ENCODE measurements around the gene MLYCD. TPM values are rescaled to one million over a fixed set of nuclear protein-coding genes. Genes with fewer than 3 reads are reported as not detected.
A peak's percentile ranks its signal among the peaks of the same experiment; 100 is the strongest.

Gene MLYCD
- total RNA-seq, 1 donor, result 2.6 TPM

- DNase-seq (ENCODE audit: low read depth), result no peak
- no peak overlapping the region for H3K4me3 ChIP-seq (ENCODE audit: low read depth, low read length)
- TF ChIP-seq CTCF (IDR thresholded peaks at IDR 0.05; ENCODE audit: insufficient read depth, low read depth, low read length), result no peak
Observed at GRCh38 chr16:83854420-83854819, 44.5 kb upstream of the MLYCD start.

- DNase-seq (ENCODE audit: low read depth), result no peak
- no peak for TF ChIP-seq CTCF (IDR thresholded peaks at IDR 0.05; ENCODE audit: insufficient read depth, low read depth, low read length)
- no peak overlapping the region for H3K4me3 ChIP-seq (ENCODE audit: low read depth, low read length)
Observed at GRCh38 chr16:83856792-83857191, 42.1 kb upstream of the MLYCD start.

GRCh38 chr16:83859265-83859664 is 39.6 kb upstream of the MLYCD start:
- TF ChIP-seq CTCF (IDR thresholded peaks at IDR 0.05; ENCODE audit: insufficient read depth, low read depth, low read length), result no peak
- no peak overlapping the region for H3K4me3 ChIP-seq (ENCODE audit: low read depth, low read length)
- no peak for DNase-seq (ENCODE audit: low read depth)

GRCh38 chr16:83862661-83863060 is 36.3 kb upstream of the MLYCD start:
- no peak for DNase-seq (ENCODE audit: low read depth)
- no peak overlapping the region for H3K4me3 ChIP-seq (ENCODE audit: low read depth, low read length)
- TF ChIP-seq CTCF (IDR thresholded peaks at IDR 0.05; ENCODE audit: insufficient read depth, low read depth, low read length), result no peak

- no peak for TF ChIP-seq CTCF (IDR thresholded peaks at IDR 0.05; ENCODE audit: insufficient read depth, low read depth, low read length)
- no peak overlapping the region for H3K4me3 ChIP-seq (ENCODE audit: low read depth, low read length)
- DNase-seq (ENCODE audit: low read depth), result no peak
Observed at GRCh38 chr16:83863682-83864081, 35.2 kb upstream of the MLYCD start.

- DNase-seq (ENCODE audit: low read depth), result no peak
- TF ChIP-seq CTCF (IDR thresholded peaks at IDR 0.05; ENCODE audit: insufficient read depth, low read depth, low read length), result no peak
- H3K4me3 ChIP-seq (ENCODE audit: low read depth, low read length), result no peak overlapping the region
Observed at GRCh38 chr16:83870830-83871229, 28.1 kb upstream of the MLYCD start.

- TF ChIP-seq CTCF (IDR thresholded peaks at IDR 0.05; ENCODE audit: insufficient read depth, low read depth, low read length), result peak; percentile 67
- no peak overlapping the region for H3K4me3 ChIP-seq (ENCODE audit: low read depth, low read length)
- peak; percentile 73 for DNase-seq (ENCODE audit: low read depth)
Observed at GRCh38 chr16:83878838-83879237, 20.1 kb upstream of the MLYCD start.

Data from fibroblast of villous mesenchyme (primary cell).